ENCODE results near the gene RIT1.

Gene RIT1

DNA sequence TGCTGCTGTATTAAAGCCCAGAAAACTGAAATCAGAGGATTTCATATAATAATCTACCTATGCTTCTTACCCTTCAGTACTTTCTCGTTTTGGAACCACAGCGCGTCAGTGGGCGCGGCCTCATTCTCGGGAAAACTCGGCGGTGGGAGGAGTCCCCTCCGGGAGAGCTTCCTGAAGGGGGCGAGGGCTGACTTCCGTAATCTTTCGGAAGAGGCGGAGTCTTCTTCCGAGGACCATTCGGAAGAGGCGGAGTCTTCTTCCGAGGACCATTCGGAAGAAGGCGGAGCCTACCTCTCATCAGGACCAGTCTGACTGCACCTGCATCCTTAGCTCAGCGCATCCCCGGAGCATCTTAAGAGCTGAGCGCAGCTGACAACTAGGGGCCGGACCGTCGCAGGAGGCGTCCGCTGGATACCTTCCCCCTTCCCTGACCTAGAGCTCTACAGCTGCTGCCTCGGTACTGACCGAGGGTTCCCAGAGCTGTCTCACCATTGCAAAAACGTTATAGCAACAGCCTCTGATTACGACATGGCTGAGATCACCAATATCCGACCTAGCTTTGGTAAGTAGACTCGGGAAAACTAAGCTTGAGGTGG, 51.8 kb downstream of the RIT1 start, which contains the start of gene SYT11:
Gene SYT11 (plus strand): TSS at position 334 of the 596 bp plus-strand sequence. CDS start 195 bp downstream, at position 529.
- in situ Hi-C loops (cut with MboI; ENCODE audit: low sequenced_read_pairs), result no loop called here

DNA sequence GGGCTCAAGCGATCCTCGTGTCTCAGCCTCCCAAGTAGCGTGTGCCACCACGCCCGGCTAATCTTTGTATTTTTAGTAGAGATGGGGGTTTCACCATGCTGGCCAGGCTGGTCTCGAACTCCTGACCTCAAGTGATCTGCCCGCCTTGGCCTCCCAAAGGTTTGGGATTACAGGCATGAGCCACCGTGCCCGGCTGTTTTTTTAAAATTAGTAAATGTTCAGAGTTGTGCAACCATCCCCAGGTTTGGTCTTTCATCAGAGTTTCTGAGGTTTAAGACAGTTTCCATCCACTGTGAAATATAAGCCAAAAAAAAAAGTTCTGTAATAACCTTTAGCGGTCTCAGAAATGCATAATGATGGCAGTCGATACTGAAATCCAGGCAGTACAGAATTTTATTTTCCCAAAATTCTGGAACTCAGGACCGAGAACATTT, 52.3 kb downstream of the RIT1 start:
- in situ Hi-C loops (cut with MboI; ENCODE audit: low sequenced_read_pairs), result no loop called here

DNA sequence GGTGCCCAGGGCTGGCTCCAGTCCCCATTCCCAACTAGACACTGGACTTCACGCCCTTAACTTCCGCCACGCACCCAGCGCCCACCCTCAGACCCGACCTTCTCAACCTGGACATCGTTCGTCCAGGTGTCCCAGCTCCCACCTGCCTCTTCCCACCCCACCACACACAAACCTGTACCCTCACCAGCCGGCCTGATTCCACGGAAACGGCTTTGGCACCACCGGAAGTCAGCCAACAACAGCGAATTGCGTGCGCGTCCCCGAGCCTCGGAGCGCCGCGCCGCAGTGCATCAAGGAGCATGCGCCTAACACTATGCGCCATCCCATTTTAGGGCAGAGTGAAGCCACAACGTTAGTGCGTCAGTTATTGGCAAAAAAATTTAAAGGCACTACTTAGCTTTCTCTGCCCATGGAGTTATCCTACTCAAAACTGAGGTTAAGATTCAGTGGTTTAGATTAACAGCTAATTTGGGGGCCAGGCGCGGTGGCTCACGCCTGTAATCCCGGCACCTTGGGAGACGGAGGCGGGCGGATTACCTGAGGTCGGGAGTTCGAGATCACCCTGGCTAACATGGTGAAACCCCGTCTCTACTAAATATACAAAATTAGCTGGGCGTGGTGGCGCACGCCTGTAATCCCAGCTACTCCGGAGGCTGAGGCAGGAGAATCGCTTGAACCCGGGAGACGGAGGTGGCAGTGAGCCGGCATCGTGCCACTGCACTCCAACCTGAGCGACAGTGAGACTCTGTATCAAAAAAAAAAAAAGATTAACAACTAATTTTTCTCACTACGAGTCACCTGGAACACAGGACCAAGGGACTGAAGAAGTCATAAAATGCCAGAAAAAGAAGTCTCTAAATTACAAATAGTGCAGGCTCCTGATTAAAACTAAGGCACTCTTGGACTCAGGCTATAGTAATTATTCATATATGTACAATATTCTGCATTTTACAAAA, 53.9 kb downstream of the RIT1 start, which contains the start of gene GON4L:
Gene GON4L (minus strand): TSS at position 240 of the 956 bp plus-strand sequence. CDS start 3,434 bp downstream, outside the sequence.
- in situ Hi-C loops (cut with MboI; ENCODE audit: low sequenced_read_pairs), result no loop called here

DNA sequence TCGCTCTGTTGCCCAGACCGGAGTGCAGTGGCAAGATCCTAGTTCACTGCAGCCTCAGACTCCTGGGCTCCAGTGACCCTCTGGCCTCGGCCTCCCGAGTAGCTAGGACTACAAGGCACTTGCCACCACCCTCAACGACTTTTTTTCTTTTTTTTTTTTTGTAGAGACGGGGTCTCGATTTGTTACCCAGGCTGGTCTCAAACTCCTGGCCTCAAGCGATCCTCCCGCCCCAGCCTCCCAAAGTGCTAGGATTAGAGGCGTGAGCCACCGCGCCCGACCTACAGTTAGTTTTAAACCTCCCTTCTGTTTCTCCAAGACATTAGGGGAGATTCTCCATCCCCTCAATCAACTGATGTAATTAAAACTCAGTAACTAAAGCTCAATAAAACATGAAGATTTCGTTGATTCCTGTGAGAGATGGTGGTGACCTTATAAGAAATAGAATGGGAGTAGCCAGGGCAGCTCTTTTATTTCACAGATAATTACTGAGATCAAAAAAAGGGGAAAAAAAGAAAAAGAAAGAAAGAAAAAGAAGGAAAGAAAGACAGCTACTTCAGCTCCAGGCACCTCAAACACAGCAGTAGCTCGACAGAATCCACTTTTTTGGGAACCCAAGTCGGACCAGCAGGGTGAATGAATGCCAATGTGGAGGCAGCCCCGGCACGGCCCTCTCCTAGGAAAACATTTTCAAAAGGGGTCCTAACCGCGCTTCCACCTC, 54.7 kb downstream of the RIT1 start:
- in situ Hi-C loops (cut with MboI; ENCODE audit: low sequenced_read_pairs), result no loop called here

DNA sequence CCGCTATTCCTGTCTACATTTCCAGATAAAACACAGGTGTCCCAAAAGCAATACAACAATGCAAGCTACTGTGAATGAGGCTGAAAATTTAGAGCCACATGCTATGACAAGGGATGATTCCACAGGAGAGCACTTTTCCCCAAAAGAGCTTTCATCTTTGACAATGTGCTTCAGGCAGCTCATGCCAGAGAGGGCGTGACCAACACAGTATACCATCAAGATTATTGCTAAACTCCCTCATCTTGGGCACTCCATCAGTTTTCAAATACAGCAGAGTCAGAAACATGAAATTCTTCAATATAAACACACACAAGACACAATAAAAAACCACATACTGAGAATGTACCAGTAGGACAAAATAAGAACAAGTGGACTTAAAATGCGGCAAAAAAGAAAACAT, 60.8 kb downstream of the RIT1 start:
- in situ Hi-C loops (cut with MboI; ENCODE audit: low sequenced_read_pairs), result no loop called here

DNA sequence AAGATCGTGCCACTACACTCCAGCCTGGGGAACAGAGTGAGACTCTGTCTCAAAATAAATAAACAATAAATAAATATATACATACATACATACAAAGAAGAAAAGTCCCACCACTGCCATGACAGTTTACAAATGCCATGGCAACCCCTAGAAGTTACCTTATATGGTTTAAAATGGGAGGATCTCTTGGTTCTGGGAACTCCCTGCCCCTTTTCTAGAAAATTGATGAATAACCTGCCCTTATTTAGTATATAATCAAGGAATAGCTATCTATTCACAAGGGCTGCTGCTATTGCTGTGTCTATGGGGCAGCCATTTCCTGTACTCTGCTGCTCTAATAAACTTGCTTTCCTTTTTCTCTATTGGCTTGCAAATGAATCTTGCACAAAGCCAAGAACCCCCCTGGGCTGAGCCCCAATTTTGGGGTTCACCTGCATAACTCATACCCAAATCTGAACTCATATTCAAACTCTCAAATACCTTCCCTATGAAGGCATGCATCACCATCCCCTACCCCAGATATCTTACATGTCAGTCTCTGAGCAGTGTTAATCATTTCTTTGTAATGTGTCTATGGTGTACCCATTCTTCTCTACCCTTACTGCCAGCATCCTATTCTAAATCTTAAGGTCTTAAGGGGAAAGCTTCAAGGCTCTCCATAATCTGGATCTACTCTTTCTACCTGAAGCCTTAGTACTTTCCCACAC, 63.2 kb downstream of the RIT1 start:
- in situ Hi-C loops (cut with MboI; ENCODE audit: low sequenced_read_pairs), result no loop called here

Data from HL-60/S4 treated with retinoic acid at 250 ng/mL for 4 days and 3 days (cell line).